Transverse colon (tissue), 4 donors: ENCODE data around the gene FOXL1.

Experiments
- POLR2A ChIP-seq: fragments of 450-650 bp; IDR thresholded peaks from one replicate; pipeline ENCODE4 v1.6.1; 2016; ENCODE audit warnings: antibody characterized with exemption, mild to moderate bottlenecking, moderate library complexity
- POLR2AphosphoS5 ChIP-seq, 3 donors: sonication (generic); formaldehyde crosslinking; IDR thresholded peaks; one replicate each; pipeline ENCODE4 v1.6.1; 2016; ENCODE audit warnings: antibody characterized with exemption in 3 of 3
- TF ChIP-seq, protein P1 (sequence below), 5 experiments: fragments of 200-600 bp in 3 of 5; fragments of 450-650 bp in 2 of 5; sonication (generic) in 3 of 5; IDR thresholded peaks; 1 replicate in 2 of 5; 2 replicates in 3 of 5; pipeline ENCODE4 v1.5.1; 2016 to 2017; ENCODE audit warnings: antibody characterized with exemption in 5 of 5, inconsistent platforms in 3 of 5, mild to moderate bottlenecking in 2 of 5, moderate library complexity in 1 of 5

DNA sequence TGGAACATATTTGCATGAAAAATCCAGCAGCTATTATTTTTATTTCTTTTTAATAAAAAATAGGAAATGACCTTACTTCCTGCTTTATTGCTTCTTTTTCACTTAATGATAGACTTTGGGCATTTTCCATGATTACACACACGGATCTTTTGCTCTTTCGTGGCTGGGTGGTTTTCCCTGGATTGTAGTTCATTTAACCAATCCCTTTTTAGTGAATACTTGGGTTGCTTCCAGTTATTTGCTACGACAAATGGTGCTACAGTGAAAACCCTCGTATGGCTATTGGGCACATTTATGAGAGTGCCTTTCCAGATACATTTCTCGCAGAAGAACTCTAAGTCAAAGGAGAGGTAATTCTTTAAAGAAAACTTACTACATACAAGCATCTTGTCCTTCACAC is 38.6 kb downstream of the FOXL1 start:
- TF ChIP-seq, protein P1, sequence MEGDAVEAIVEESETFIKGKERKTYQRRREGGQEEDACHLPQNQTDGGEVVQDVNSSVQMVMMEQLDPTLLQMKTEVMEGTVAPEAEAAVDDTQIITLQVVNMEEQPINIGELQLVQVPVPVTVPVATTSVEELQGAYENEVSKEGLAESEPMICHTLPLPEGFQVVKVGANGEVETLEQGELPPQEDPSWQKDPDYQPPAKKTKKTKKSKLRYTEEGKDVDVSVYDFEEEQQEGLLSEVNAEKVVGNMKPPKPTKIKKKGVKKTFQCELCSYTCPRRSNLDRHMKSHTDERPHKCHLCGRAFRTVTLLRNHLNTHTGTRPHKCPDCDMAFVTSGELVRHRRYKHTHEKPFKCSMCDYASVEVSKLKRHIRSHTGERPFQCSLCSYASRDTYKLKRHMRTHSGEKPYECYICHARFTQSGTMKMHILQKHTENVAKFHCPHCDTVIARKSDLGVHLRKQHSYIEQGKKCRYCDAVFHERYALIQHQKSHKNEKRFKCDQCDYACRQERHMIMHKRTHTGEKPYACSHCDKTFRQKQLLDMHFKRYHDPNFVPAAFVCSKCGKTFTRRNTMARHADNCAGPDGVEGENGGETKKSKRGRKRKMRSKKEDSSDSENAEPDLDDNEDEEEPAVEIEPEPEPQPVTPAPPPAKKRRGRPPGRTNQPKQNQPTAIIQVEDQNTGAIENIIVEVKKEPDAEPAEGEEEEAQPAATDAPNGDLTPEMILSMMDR (IDR thresholded peaks at IDR 0.05): no peak
- TF ChIP-seq POLR2A (no peak), POLR2AphosphoS5 (IDR thresholded peaks at IDR 0.05) (no peak)
